Uterus (tissue), 4 donors: ENCODE measurements around the gene KREMEN1. TPM values are rescaled to one million over a fixed set of nuclear protein-coding genes. Genes with fewer than 3 reads are reported as not detected.

Experiments
- DNase-seq, 2 donors: peaks; one replicate each; pipeline ENCODE4 v3.0.0-alpha.2; 2019 to 2020
- H3K27ac ChIP-seq, 2 donors: fragments of 200-600 bp; sonication (generic); 1 replicate in 1 of 2; 2 replicates in 1 of 2; pipeline ENCODE4 v1.5.1; 2016 to 2018
- H3K27me3 ChIP-seq, 2 donors: fragments of 200-600 bp; sonication (generic); one replicate each; pipeline ENCODE4 v1.5.1; 2018 to 2019; ENCODE audit warnings: control low read depth in 1 of 2
- H3K36me3 ChIP-seq, 2 donors: fragments of 200-600 bp; sonication (generic); one replicate each; pipeline ENCODE4 v1.5.1; 2019; ENCODE audit warnings: control low read depth in 1 of 2
- H3K4me1 ChIP-seq, 2 donors: fragments of 200-600 bp; sonication (generic); one replicate each; pipeline ENCODE4 v1.5.1; 2018 to 2019; ENCODE audit warnings: control low read depth in 1 of 2
- H3K4me3 ChIP-seq, 2 donors: fragments of 200-600 bp; sonication (generic); 1 replicate in 1 of 2; 2 replicates in 1 of 2; pipeline ENCODE4 v1.5.1; 2018 to 2019; ENCODE audit warnings: mild to moderate bottlenecking in 1 of 2
- H3K9me3 ChIP-seq, 2 donors: fragments of 200-600 bp; sonication (generic); one replicate each; pipeline ENCODE4 v1.5.1; 2019; ENCODE audit warnings: control low read depth in 1 of 2
- POLR2A ChIP-seq, 2 donors: fragments of 450-650 bp; IDR thresholded peaks; one replicate each; pipeline ENCODE4 v1.6.1; 2016; ENCODE audit warnings: antibody characterized with exemption in 2 of 2, mild to moderate bottlenecking in 1 of 2, moderate library complexity in 1 of 2
- intact Hi-C: fragments of 100-400 bp; cut with DNase I; formaldehyde crosslinking; loops from one replicate; pipeline ENCODE4 v1.15.1; 2023; ENCODE audit warnings: low total_unique reads
- total RNA-seq, 4 donors: library from RNA; depleted of rRNA in 3 of 4; stranded (reverse); fragments of >200 nt in 3 of 4; gene quantifications; one replicate each; pipeline versions ENCODE4 v1.1.0 to v1.2.4, GENCODE V29; 2014 to 2023
- TF ChIP-seq, protein P1 (sequence below), 4 experiments: fragments of 200-600 bp in 2 of 4; fragments of 450-650 bp in 2 of 4; sonication (generic) in 2 of 4; IDR thresholded peaks; one replicate each; pipeline ENCODE4 v1.5.1; 2016 to 2019; ENCODE audit warnings: antibody characterized with exemption in 4 of 4, mild to moderate bottlenecking in 2 of 4, moderate library complexity in 1 of 4
- donor health status: DM: yes; HTN: yes; CAD: no.

Gene KREMEN1
- total RNA-seq, 4 donors from 2014 or later = 5.9 to 25.1 (median 10.2) TPM

DNA sequence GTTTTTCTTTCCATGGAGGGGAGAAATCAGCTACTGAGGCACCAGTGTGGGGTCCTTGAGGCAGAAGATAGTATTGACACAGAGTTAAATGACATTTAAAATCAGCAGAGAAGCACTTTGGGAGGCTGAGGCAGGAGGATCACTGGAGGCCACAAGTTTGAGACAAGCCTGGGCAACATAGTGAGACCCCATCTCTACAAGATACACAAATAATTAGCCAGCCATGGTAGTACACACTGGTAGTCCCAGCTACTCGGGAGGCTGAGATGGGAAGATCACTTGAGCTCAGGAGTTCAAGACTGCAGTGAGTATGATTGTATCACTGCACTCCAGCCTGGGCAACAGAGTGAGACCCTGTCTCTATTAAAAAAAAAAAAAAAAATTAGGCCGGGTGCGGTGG lies 38.1 kb downstream of the KREMEN1 start:
- intact Hi-C loops = no loop called here

GRCh38 chr22:29112121-29112520 lies 39.3 kb downstream of the KREMEN1 start:
- no peak for TF ChIP-seq POLR2A (IDR thresholded peaks at IDR 0.05)
- TF ChIP-seq, protein P1, sequence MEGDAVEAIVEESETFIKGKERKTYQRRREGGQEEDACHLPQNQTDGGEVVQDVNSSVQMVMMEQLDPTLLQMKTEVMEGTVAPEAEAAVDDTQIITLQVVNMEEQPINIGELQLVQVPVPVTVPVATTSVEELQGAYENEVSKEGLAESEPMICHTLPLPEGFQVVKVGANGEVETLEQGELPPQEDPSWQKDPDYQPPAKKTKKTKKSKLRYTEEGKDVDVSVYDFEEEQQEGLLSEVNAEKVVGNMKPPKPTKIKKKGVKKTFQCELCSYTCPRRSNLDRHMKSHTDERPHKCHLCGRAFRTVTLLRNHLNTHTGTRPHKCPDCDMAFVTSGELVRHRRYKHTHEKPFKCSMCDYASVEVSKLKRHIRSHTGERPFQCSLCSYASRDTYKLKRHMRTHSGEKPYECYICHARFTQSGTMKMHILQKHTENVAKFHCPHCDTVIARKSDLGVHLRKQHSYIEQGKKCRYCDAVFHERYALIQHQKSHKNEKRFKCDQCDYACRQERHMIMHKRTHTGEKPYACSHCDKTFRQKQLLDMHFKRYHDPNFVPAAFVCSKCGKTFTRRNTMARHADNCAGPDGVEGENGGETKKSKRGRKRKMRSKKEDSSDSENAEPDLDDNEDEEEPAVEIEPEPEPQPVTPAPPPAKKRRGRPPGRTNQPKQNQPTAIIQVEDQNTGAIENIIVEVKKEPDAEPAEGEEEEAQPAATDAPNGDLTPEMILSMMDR (IDR thresholded peaks at IDR 0.05) = no peak

More for the DNA sequence above, 38.1 kb downstream of the KREMEN1 start:
- Histone ChIP-seq H3K27me3 (no peaks in the 10 kb centered on the region), H3K4me1 (no peaks in the 10 kb centered on the region), H3K36me3 (no peaks in the 10 kb centered on the region), H3K4me3 (no peak overlapping the region), H3K27ac (no peak overlapping the region), H3K9me3 (no peaks in the 10 kb centered on the region)
- no peak for DNase-seq
- TF ChIP-seq POLR2A (IDR thresholded peaks at IDR 0.05) = no peak
- TF ChIP-seq, protein P1 (IDR thresholded peaks at IDR 0.05) = no peak

DNA sequence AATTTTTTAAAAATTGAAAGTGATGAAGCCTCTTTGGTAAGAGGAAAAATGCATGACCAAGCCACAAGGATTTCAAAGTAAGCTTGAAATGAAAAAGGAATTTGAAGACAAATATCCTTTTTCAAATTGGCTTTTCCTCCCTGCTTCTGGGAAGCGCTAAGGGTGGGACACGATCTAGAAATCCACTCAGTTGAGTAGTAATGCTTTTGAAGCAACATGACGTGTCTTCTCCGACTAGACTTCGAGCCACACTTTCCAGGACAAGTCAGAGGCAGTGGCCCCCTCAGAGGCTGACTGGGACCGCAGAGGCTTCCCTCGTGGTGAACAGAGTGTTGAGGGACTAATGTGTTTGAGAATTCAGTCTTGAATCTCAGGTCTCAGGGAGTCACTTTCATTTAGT lies 39.8 kb downstream of the KREMEN1 start:
- no peak for TF ChIP-seq POLR2A (IDR thresholded peaks at IDR 0.05)
- TF ChIP-seq, protein P1 (IDR thresholded peaks at IDR 0.05) = no peak
- Histone ChIP-seq H3K4me1 (no peaks in the 10 kb centered on the region), H3K4me3 (no peak overlapping the region), H3K27ac (no peak overlapping the region), H3K36me3 (no peaks in the 10 kb centered on the region), H3K9me3 (no peaks in the 10 kb centered on the region), H3K27me3 (no peaks in the 10 kb centered on the region)
- DNase-seq = no peak
- intact Hi-C loops = no loop called here

More at GRCh38 chr22:29112121-29112520, 39.3 kb downstream of the KREMEN1 start:
- Histone ChIP-seq H3K27me3 (no peaks in the 10 kb centered on the region), H3K4me3 (no peak overlapping the region), H3K27ac (no peak overlapping the region), H3K36me3 (no peaks in the 10 kb centered on the region), H3K9me3 (no peaks in the 10 kb centered on the region), H3K4me1 (no peaks in the 10 kb centered on the region)
- intact Hi-C loops = no loop called here
- no peak for DNase-seq

- no peaks in the 10 kb centered on the region for H3K36me3 ChIP-seq
- TF ChIP-seq POLR2A (IDR thresholded peaks at IDR 0.05) = no peak
- TF ChIP-seq, protein P1 (IDR thresholded peaks at IDR 0.05) = no peak
- intact Hi-C loops = no loop called here
These were observed 40.5 kb downstream of the KREMEN1 start for GRCh38 chr22:29113319-29113718.

GRCh38 chr22:29114392-29114791 lies 41.6 kb downstream of the KREMEN1 start:
- TF ChIP-seq POLR2A (IDR thresholded peaks at IDR 0.05) = no peak
- TF ChIP-seq, protein P1 (IDR thresholded peaks at IDR 0.05) = no peak
- Histone ChIP-seq H3K27ac (no peak overlapping the region), H3K27me3 (no peaks in the 10 kb centered on the region), H3K4me1 (no peaks in the 10 kb centered on the region), H3K9me3 (no peaks in the 10 kb centered on the region), H3K4me3 (no peak overlapping the region), H3K36me3 (no peaks in the 10 kb centered on the region)
- intact Hi-C loops = no loop called here
- DNase-seq = no peak

More at GRCh38 chr22:29113319-29113718, 40.5 kb downstream of the KREMEN1 start:
- H3K4me3 ChIP-seq = no peak overlapping the region
- H3K9me3 ChIP-seq = no peaks in the 10 kb centered on the region
- no peaks in the 10 kb centered on the region for H3K27me3 ChIP-seq
- DNase-seq = no peak
- no peaks in the 10 kb centered on the region for H3K4me1 ChIP-seq
- no peak overlapping the region for H3K27ac ChIP-seq
